ENCODE data around the gene KCNMA1. TPM values are rescaled to one million over a fixed set of nuclear protein-coding genes. Genes with fewer than 3 reads are reported as not detected.
A peak's percentile ranks its signal among the peaks of the same experiment; 100 is the strongest.

KCNMA1 gene
- total RNA-seq, 1 donor = 77.8 TPM

GRCh38 chr10:77163670-77164348 lies 473.8 kb downstream of the KCNMA1 start:
- Histone ChIP-seq H3K4me3 (ENCODE audit: insufficient read depth, low read length) (no peak overlapping the region), H4K20me1 (ENCODE audit: insufficient read depth, low read length) (no peaks in the 10 kb centered on the region), H3K36me3 (ENCODE audit: insufficient read depth, low read length) (no peaks in the 10 kb centered on the region), H2AFZ (ENCODE audit: low read length) (no peak overlapping the region), H3K9me3 (ENCODE audit: low read depth, low read length) (no peaks in the 10 kb centered on the region), H3K79me2 (ENCODE audit: insufficient read depth, low read length) (no peaks in the 10 kb centered on the region), H3K27me3 (ENCODE audit: insufficient read depth, low read length) (no peaks in the 10 kb centered on the region), H3K27ac (ENCODE audit: low read depth, low read length) (peak overlapping the region; percentile 94), H3K4me1 (ENCODE audit: insufficient read depth, low read length) (peaks cover 23% of the 10 kb centered on the region), H3K4me2 (ENCODE audit: insufficient read depth, low read length) (peak overlapping the region; percentile 64)
- DNase-seq (ENCODE audit: insufficient read length, low spot score, missing footprints) = peak; percentile 63
- TF ChIP-seq CTCF (IDR thresholded peaks at IDR 0.05; ENCODE audit: extremely low read depth, low read depth, low read length) = no peak

- Histone ChIP-seq H3K4me3 (ENCODE audit: insufficient read depth, low read length) (no peak overlapping the region), H3K9me3 (ENCODE audit: low read depth, low read length) (no peaks in the 10 kb centered on the region), H4K20me1 (ENCODE audit: insufficient read depth, low read length) (no peaks in the 10 kb centered on the region), H2AFZ (ENCODE audit: low read length) (no peak overlapping the region), H3K27ac (ENCODE audit: low read depth, low read length) (peak overlapping the region; percentile 94), H3K27me3 (ENCODE audit: insufficient read depth, low read length) (no peaks in the 10 kb centered on the region), H3K36me3 (ENCODE audit: insufficient read depth, low read length) (no peaks in the 10 kb centered on the region), H3K79me2 (ENCODE audit: insufficient read depth, low read length) (no peaks in the 10 kb centered on the region), H3K4me2 (ENCODE audit: insufficient read depth, low read length) (no peak overlapping the region), H3K4me1 (ENCODE audit: insufficient read depth, low read length) (peaks cover 31% of the 10 kb centered on the region)
- no peak for DNase-seq (ENCODE audit: insufficient read length, low spot score, missing footprints)
- no peak for TF ChIP-seq CTCF (IDR thresholded peaks at IDR 0.05; ENCODE audit: extremely low read depth, low read depth, low read length)
Measured at GRCh38 chr10:77162697-77163096, 474.9 kb downstream of the KCNMA1 start.

GRCh38 chr10:77160679-77161078 lies 476.9 kb downstream of the KCNMA1 start:
- H3K4me1 ChIP-seq (ENCODE audit: insufficient read depth, low read length) = peaks cover 48% of the 10 kb centered on the region
- no peaks in the 10 kb centered on the region for H3K36me3 ChIP-seq (ENCODE audit: insufficient read depth, low read length)
- no peaks in the 10 kb centered on the region for H3K9me3 ChIP-seq (ENCODE audit: low read depth, low read length)
- H3K27ac ChIP-seq (ENCODE audit: low read depth, low read length) = peak overlapping the region; percentile 81
- no peak for TF ChIP-seq CTCF (IDR thresholded peaks at IDR 0.05; ENCODE audit: extremely low read depth, low read depth, low read length)
- peak overlapping the region; percentile 6 for H2AFZ ChIP-seq (ENCODE audit: low read length)
- no peak for DNase-seq (ENCODE audit: insufficient read length, low spot score, missing footprints)
- H3K4me3 ChIP-seq (ENCODE audit: insufficient read depth, low read length) = no peak overlapping the region
- H3K4me2 ChIP-seq (ENCODE audit: insufficient read depth, low read length) = peak overlapping the region; percentile 41
- no peaks in the 10 kb centered on the region for H4K20me1 ChIP-seq (ENCODE audit: insufficient read depth, low read length)
- H3K79me2 ChIP-seq (ENCODE audit: insufficient read depth, low read length) = no peaks in the 10 kb centered on the region
- H3K27me3 ChIP-seq (ENCODE audit: insufficient read depth, low read length) = no peaks in the 10 kb centered on the region

- Histone ChIP-seq H3K4me1 (ENCODE audit: insufficient read depth, low read length) (peaks cover 52% of the 10 kb centered on the region), H3K4me2 (ENCODE audit: insufficient read depth, low read length) (no peak overlapping the region), H3K27me3 (ENCODE audit: insufficient read depth, low read length) (no peaks in the 10 kb centered on the region), H3K79me2 (ENCODE audit: insufficient read depth, low read length) (no peaks in the 10 kb centered on the region), H3K36me3 (ENCODE audit: insufficient read depth, low read length) (no peaks in the 10 kb centered on the region), H3K27ac (ENCODE audit: low read depth, low read length) (peak overlapping the region; percentile 62), H4K20me1 (ENCODE audit: insufficient read depth, low read length) (no peaks in the 10 kb centered on the region), H3K4me3 (ENCODE audit: insufficient read depth, low read length) (no peak overlapping the region), H3K9me3 (ENCODE audit: low read depth, low read length) (no peaks in the 10 kb centered on the region), H2AFZ (ENCODE audit: low read length) (no peak overlapping the region)
- TF ChIP-seq CTCF (IDR thresholded peaks at IDR 0.05; ENCODE audit: extremely low read depth, low read depth, low read length) = no peak
- no peak for DNase-seq (ENCODE audit: insufficient read length, low spot score, missing footprints)
Measured at GRCh38 chr10:77159538-77160110, 478.0 kb downstream of the KCNMA1 start.

Measured in osteoblast (primary cell).